ENCODE data around the gene ERBIN. TPM values are rescaled to one million over a fixed set of nuclear protein-coding genes. Genes with fewer than 3 reads are reported as not detected.
"Not testable (repeated sequence)": the region's sequence is repeated elsewhere in the genome, so short reads cannot be mapped to it uniquely, and the experiment has no call there.

The ERBIN gene
- total and polyA plus RNA-seq, 7 donors = 31.9 to 101 (median 64.9) TPM

GRCh38 chr5:65882278-65882677 is 44.1 kb upstream of the ERBIN start:
- no peaks in the 10 kb centered on the region for H3K36me3 ChIP-seq
- H3K4me3 ChIP-seq = no peak overlapping the region
- 53 to 92% methylated on average over 2 of the region's 2 CpGs for WGBS, 2 donors
- H3K9me3 ChIP-seq = peaks cover 0 to 1% (median 0%) of the 10 kb centered on the region in 4 donors
- no peaks in the 10 kb centered on the region for H3K4me1 ChIP-seq
- TF ChIP-seq CTCF (IDR thresholded peaks at IDR 0.05) = no peak
- no peak for TF ChIP-seq POLR2AphosphoS5 (IDR thresholded peaks at IDR 0.05)
- TF ChIP-seq POLR2A (IDR thresholded peaks at IDR 0.05) = no peak
- TF ChIP-seq EP300 (IDR thresholded peaks at IDR 0.05) = no peak
- no peaks in the 10 kb centered on the region for H3K27me3 ChIP-seq
- no peak overlapping the region for H3K27ac ChIP-seq
- intact Hi-C loops (cut with DNase I) = no loop called here
- DNase-seq = no peak

DNA sequence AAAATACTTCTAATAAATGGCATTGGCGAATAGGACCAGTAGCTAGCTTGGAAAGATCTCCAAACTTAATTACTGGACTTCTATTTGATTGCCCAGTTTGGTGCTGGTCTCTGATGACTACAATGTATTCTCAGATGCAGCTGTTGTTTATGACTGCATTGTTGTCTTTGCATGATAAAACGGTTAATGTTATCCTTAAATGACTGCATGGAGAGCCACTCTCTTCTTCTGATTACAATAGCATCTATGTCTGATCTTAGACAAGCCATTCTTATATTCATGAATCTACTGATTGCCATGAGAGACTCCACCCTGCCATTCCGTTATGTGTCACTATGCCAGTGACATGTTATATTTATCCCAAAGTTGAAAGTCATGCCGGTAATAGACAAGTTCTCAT is 42.9 kb upstream of the ERBIN start:
- no peak overlapping the region for H3K4me3 ChIP-seq
- TF ChIP-seq POLR2A (IDR thresholded peaks at IDR 0.05) = no peak
- TF ChIP-seq CTCF (IDR thresholded peaks at IDR 0.05) = no peak
- no peak for TF ChIP-seq EP300 (IDR thresholded peaks at IDR 0.05)
- no peak for TF ChIP-seq POLR2AphosphoS5 (IDR thresholded peaks at IDR 0.05)
- intact Hi-C loops (cut with DNase I) = no loop called here
- no peaks in the 10 kb centered on the region for H3K36me3 ChIP-seq
- no peaks in the 10 kb centered on the region for H3K27me3 ChIP-seq
- 62 to 86% methylated on average over 4 of the region's 4 CpGs for WGBS, 2 donors
- no peak overlapping the region for H3K27ac ChIP-seq
- peaks cover 0 to under 1% (median 0%) of the 10 kb centered on the region in 4 donors for H3K9me3 ChIP-seq
- DNase-seq = no peak
- H3K4me1 ChIP-seq = no peaks in the 10 kb centered on the region

- WGBS, 2 donors = 56 to 79% methylated on average over 7 of the region's 7 CpGs
Observed at GRCh38 chr5:65886387-65886786, 40.0 kb upstream of the ERBIN start.

GRCh38 chr5:65892024-65892423 is 34.4 kb upstream of the ERBIN start:
- DNase-seq; H3K4me3 ChIP-seq; intact Hi-C loops (cut with DNase I); H3K27me3 ChIP-seq; H3K4me1 ChIP-seq; H3K27ac ChIP-seq; H3K9me3 ChIP-seq; H3K36me3 ChIP-seq: not testable (repeated sequence)
- 78 to 81% methylated on average over 2 of the region's 2 CpGs for WGBS, 2 donors

More at GRCh38 chr5:65886387-65886786, 40.0 kb upstream of the ERBIN start:
- Histone ChIP-seq H3K36me3 (no peaks in the 10 kb centered on the region), H3K9me3 (no peaks in the 10 kb centered on the region), H3K4me1 (no peaks in the 10 kb centered on the region), H3K4me3 (no peak overlapping the region), H3K27me3 (no peaks in the 10 kb centered on the region), H3K27ac (no peak overlapping the region)
- DNase-seq = no peak
- TF ChIP-seq POLR2AphosphoS5 (IDR thresholded peaks at IDR 0.05) (no peak), EP300 (IDR thresholded peaks at IDR 0.05) (no peak), POLR2A (IDR thresholded peaks at IDR 0.05) (no peak), CTCF (IDR thresholded peaks at IDR 0.05) (no peak)
- intact Hi-C loops (cut with DNase I) = no loop called here

DNA sequence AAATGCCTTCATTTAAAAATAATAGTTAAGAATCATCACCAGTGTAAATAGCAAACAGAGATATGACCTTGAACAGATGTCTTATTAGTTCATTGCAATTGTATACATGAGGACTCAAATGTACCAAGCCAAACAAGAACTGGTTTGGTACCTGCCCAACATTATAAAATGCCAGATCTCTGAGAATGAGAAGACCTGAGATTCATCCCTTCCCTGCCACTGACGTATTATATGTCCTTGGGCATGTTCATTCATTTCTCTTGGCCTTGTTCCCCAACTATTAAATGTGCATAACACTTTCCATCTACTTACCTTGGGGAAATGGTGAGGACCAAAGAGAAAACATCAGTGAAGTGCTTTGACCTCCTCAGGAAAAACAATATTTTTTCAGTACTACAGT is 33.6 kb upstream of the ERBIN start:
- Histone ChIP-seq H3K36me3 (no peaks in the 10 kb centered on the region), H3K9me3 (no peaks in the 10 kb centered on the region), H3K27me3 (no peaks in the 10 kb centered on the region), H3K27ac (no peak overlapping the region), H3K4me1 (no peaks in the 10 kb centered on the region), H3K4me3 (no peak overlapping the region)
- 13 to 74% methylated on average over 1 of the region's 1 CpG for WGBS, 2 donors
- TF ChIP-seq EP300 (IDR thresholded peaks at IDR 0.05) (no peak), POLR2AphosphoS5 (IDR thresholded peaks at IDR 0.05) (no peak), CTCF (IDR thresholded peaks at IDR 0.05) (no peak), POLR2A (IDR thresholded peaks at IDR 0.05) (no peak)
- intact Hi-C loops (cut with DNase I) = no loop called here
- no peak for DNase-seq
